GM19328 (cell line): ENCODE data around the gene LIPM.
"Not testable (repeated sequence)": the region's sequence is repeated elsewhere in the genome, so short reads cannot be mapped to it uniquely, and the experiment has no call there.

Experiments used
- ATAC-seq: cut with Tn5 transposase; IDR thresholded peaks from one replicate; pipeline ENCODE4 v1.9.1; 2021; ENCODE audit warnings: mild to moderate bottlenecking, moderate library complexity; ENCODE audit not compliant: unreplicated experiment

LIPM gene

DNA sequence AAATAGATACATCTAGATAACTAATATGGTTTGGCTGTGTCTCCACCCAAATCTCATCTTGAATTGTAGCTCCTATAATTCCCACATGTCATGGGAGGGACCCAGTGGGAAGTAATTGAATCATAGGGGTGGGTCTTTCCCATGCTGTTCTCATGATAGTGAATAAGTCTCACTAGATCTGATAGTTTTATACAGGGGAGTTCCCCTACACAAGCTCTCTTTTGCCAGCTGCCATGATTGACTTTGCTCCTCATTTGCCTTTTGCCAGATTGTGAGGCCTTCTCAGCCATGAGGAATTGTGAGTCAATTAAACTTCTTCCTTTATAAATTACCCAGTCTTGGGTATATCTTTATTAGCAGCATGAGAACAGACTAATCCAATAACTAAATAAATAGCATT lies 35.1 kb downstream of the LIPM start:
- ATAC-seq, result not testable (repeated sequence)

DNA sequence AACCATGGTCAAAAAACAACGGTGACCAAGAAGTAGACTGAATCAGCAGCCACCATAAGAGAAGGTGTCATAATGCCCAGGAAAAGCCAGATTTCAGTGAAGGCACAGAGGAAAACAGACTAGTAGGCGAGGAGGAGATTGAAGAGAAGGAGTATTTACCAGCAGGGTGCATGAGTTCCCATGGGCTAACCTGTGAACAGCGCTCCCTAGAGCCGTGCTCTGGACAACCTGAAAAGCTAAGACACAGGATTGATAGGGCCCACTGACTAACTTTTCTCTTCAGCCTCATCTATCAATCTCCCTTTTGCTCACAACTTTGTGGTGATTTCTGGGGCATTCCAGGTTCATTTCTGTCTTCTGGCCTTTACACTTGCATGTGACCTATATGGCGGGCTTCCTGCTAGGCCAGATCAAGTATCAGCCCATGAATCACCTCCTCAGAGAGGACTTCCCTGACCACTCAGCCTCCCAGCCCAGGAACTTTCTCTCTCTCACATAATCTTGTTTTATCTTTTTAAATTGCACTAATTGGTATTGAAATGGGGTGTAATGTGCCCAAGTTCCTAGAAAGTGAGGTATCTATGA lies 36.3 kb downstream of the LIPM start:
- ATAC-seq, result no peak

DNA sequence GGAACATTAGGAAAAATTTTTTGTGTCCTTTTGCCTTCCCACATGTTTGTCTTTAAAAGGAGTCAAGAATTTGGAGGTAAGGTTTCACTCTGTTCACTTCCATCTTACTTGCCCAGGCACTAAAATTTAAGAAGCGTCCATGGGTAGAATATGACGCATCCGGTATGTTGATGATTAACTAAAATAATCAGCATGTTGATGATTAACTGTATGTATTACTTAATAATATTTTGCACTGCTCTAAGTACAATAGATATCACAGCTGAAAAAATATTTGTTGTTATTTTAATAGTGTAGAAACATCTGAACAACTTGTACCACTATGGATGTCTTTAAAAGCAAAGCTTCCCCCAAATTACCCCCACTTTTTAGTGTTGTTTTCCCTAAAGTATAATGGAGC lies 37.6 kb downstream of the LIPM start:
- ATAC-seq, result no peak

DNA sequence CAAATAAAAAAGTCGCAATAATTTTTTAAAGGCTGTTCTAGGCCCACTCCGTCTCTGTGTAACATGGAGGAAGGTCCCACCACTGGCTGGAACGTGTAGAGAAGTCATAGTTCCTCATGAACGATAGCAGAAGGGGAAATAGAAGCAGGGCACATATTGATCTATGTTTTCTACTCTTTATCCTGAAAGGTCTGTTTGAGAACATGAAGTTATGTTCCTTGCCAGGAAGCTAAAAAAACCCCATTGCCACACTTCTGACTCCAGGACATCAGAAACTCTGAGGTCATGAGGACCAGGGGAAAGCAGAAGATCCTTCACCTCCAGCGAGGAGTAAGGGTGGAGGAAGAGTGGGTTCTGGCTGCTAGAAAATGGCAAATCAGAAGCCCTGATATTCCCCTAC lies 38.4 kb downstream of the LIPM start:
- no peak for ATAC-seq

DNA sequence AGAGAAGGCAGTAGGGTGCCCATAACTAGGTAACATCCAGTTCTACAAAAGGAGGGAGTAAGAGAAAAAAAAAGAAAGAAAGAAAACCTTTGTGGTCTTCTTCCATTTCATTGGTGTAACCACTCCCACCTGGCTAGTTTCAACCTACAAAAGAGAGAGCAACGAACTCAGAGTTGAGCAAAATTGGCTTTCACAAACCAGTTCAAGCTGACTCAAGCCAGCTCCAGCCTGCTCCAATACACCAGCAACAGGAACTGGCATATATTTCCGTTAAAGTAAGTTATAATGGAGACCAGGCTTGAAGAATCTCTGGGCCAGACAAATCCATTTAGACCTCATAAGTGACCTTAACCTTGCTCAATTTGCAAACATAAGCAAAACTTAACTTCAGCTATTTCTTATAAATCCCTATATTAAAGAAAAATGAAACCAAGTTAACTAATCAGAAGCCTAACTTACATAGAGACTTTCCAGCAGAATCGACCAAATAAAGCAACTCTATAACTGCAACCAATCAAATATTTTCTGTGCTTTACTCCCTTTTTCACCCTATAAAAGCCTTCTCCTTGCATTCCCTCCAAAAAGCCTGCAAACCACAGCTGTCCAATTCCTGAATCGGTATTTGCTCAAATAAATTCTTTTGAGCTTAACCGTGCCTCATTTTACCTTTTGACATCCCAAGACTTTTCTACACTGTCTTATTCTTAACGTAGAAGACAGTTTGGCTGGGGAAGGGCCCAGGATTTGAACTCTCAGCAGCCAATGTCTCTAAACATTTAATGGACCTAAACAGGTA lies 39.0 kb downstream of the LIPM start:
- no peak for ATAC-seq

DNA sequence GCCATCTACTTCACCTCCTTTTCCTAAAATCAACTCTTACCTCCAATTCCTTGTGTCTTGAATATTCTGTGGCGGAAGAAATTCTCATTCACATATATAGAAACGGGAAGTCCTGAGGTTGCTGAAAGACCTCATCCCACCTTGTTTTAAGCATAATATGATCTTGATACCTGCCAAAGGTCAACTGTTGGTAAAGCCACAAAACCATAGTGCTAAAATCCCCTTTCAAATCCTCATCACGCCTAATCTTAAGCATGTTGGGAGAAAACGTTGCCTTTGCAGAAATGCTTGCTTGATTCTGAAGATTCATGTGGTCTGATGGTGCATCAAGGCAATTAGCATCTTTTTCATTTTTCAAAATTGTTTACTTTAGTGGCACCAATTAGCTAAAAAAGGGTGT lies 40.6 kb downstream of the LIPM start:
- ATAC-seq, result no peak

DNA sequence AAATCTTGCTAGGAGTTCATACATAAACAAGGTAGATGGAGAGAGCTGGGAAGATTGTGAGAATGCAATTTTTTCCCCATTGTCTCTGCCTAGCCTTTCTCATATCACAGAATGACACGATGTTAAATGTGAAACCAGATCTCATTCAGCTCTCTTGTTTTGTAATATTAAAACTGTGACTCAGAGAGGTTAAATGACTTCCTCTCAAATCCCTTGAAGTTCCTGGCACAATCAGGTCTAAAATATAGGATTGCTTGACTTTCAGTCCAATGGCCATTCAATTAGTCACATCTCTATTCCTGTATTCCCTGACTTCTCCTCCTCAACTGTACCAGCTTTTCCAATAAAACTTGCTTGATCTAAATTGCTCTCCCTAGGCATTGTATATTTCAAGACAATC lies 46.0 kb downstream of the LIPM start:
- ATAC-seq, result no peak

DNA sequence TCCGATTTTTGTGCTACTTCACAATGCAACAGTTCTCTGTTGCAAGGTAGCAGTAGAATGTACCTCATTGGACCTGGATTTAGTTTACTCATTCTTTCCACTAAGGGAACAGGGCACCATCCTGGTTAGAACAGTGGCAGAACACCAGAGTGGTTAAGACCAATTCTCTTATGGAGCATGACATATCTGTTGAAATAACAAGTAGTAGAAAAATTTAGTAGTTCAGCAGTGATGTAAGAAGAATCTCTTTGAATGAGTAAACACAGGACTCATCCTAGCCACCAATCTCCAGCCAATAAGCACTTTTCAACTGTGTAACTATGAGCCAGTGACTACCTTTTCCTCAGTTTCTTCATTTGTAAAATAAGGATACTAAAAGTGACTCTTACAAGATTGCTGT lies 46.7 kb downstream of the LIPM start:
- no peak for ATAC-seq

DNA sequence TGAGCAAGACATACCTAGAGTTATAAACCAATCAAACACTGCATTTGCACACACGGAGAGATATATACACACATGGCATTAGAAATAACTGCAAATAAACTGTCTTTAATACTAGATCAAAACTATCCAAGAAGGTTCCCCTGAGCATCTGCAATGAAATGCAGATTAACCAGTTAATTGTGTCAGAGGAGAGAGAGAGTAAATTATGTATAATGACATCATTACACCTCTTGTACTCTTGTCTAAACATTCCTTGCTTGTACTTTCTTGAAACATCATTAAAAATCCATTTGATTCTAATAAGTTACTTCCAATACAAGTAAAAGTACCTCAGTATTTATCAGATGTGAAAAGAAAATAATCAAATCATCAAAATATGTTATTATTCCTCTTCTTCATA lies 48.2 kb downstream of the LIPM start:
- ATAC-seq, result no peak

DNA sequence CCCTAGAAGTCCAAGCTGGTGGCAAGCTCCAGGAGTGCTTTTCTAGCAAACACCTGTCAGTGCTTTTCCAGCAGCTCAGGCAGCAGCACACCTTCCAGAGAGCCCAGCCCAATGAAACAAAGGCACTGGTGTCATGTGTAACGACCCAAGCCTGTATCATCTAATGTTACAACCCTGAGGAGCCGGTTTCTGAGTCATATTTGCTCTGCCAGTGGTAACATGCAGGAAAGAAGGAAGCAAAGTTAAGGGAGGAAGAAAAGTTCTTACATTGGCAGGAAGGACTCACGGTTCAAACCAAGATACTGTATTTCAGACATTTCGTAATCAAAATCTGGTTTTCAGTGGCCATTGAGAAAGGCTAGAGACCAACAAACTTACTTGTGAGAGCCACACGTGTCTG lies 49.2 kb downstream of the LIPM start, which contains the start of gene ANKRD22:
ANKRD22 (minus strand) TSS at position 139 of the 400 bp plus-strand sequence. CDS start 237 bp downstream, outside the sequence.
- no peak for ATAC-seq

DNA sequence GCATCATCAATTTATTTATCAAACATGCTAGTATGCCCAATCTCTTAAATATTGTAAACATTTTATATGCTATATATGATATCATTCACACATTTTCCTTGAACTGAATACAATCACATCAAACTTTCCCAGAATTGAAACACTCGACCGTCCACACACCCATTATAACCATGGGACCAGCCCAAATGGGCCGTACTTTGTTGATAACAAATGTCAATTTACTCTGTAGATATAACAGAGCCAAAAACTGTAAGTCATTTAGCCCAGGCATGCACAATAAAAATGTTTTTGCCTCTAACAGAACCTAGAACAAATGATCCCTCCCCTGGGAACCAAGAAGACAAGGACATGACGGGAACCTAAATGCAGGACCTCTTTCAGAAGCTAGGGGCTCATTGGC lies 49.8 kb downstream of the LIPM start:
- ATAC-seq, result no peak

DNA sequence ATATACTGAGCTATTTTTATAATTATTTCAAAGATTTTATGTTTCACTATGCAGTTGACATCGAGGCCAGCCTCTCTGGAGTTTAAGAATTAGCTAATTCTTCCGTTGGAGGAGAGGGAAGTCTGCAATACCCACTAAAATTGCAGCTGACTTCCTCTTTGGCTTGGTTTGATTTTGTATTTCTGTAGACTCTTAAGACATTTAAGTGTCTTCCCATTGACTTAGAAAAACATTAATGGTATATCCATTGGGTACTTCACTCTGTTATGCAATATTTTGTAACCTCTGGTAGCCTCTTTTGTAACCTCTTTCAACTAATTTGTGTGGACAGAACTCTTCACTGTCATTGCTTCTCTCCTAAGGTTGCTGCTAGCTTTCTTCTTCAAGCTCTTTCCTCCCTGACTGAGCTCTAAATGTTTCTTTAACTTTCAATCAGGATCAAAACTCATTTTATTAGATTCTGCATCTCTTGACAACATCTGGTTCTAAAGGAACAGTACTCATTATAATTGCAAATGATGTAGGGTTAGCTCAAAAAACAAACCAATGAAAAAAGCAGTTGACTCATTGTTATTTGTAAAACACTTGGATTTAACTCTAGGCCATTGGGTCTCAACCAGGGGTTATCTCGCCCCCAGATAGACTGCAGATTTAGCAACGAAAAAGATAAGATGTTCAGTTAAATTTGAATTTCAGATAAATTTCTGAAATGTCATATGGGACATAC lies 50.8 kb downstream of the LIPM start:
- no peak for ATAC-seq

DNA sequence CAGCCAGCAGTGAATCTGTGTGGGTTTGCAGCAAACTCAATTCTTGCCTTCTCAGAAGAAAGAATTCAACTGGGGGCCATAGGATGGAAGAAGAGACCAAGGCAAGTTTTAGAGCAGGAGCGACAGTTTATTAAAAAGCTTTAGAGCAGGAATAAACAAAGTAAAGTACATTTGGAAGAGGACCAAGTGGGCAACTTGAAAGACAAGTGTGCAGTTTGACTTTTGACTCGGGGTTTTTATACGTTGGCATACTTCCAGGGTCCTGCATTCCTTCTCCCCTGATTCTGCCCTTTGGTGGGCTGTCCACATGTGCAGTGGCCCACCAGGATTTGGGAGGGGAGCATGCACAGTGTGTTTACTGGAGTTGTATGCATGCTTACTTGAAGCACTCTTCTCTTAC lies 52.2 kb downstream of the LIPM start:
- no peak for ATAC-seq

DNA sequence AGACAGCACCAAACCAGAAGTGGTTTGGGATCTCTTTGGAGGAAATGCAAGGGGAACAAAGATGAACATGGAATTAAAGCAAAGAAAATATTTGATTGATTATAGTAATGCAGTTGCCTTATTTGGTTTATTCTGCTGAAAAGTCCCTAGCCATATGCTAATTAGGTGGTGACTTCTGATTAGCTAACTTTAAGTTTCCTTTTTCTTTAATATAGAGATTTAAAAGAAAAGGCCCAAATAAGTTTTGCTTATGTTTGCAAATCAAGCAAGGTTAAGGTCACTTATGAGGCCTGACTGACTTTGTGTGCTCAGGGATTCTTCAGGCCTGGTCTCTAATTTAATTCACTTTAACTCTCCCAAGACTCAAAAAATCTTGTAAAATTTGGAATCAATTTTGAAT lies 55.3 kb downstream of the LIPM start:
- no peak for ATAC-seq

DNA sequence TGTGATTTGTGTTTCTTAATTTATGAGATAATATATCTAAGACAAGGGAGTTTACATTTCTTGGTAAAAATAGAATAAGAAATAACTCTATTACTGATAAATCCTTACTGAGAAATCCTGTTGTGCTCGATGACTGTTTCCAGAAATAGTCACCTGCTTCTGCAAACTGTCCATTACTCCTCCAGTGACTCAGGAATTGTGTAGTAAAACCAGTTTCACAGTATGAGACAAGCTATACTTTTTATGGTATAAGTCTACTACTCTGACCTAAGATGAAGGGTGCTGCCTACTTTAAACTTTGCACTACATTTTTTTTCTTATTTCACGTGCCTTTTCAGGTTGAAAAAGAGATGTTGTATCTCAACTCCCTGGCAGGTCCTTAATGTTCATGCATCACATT lies 56.0 kb downstream of the LIPM start:
- no peak for ATAC-seq

DNA sequence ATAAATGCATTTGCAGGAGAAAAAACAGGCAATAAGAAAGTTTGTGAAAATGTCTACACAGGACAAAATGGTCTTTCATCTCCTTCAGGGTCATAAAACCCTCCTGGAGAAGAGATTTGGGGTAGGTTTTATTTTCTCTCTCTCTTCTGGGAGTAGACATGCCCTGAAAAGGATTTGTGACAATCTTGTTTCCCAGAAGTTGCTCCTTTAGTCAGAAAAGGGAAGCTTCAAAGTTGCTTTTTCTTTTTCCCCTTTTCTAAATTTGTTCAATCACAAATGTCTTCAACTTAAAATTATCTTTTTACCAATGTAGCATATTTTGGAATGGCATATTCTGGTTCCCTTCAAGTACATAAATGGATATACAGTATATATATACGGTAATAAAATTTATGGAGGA lies 58.5 kb downstream of the LIPM start:
- ATAC-seq, result no peak

DNA sequence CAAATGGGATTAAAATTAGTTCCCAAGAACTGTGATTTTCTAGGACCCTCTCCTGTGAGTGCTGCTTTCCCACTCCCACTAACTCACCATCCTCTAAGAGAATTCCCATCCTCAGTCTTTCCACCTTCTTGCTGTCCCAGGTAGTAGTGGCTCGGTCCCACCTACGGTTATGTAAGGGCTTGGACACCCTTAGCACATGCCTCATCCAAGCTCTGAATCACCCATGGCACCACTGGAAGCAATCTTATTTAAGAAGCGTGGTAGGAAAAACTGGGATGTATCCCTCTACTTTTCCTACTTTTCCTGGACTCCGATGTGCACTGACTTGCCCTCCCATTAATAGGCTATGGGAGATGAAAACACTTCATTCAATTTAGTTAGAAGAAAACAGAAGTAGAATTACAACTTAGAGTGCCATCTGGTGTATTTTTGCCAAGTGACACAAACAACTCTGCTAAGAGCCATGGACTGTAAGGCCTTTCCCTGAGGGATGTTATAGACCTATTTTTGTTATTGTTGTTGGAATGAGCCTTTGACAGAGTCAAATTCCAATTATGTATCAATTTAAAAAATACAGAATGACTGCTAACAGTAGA lies 62.8 kb downstream of the LIPM start:
- ATAC-seq, result no peak

DNA sequence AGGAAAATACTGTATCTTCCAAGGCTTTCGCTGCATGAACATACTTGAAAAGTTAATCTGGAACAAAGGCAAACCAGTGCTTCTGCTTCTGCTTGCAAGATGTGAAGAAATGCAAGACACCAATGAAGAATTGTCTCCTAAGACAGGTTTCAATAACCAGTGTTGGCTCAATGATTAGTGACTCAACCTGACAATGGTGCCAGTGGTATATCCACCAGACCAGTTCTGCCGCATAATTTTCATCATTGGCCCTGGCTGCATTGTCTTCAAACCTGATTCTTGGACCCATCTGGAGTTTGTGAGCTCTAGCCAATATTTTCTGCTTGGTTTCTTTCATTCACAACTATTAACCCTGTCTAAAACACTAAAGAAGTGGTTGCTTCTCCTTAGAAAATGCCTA lies 63.9 kb downstream of the LIPM start:
- no peak for ATAC-seq

DNA sequence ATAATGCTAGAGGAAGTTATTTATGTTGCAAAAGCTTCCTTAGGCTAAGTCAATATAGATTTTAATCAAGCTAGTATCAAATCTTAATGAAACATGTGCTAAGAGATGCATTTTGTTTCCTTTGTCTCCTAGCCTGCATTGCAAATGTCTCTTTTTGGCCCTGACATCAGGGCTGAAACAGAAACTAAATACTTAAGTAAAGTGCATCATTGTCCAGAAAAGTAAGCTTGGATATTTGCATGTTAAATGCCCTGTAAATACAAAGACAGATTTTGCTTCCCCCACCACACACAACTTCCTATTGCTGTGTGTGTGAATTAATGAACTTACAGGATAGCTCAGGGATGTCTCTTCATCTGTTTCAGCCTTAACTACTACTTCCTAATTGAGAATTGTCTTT lies 67.6 kb downstream of the LIPM start:
- ATAC-seq, result no peak
